ENCODE data around the gene ATG9A. TPM values are rescaled to one million over a fixed set of nuclear protein-coding genes. Genes with fewer than 3 reads are reported as not detected.

ATG9A gene
- total and polyA plus RNA-seq, 2 donors (not counting 1 experiment from before 2014, with no cell fraction given), result 41.8 to 65.5 TPM

- DNase-seq (peak; percentile 64), ATAC-seq (ENCODE audit: low read depth) (peak; percentile 12)
- Histone ChIP-seq H3K27me3 (replicated peaks in 1 of 4; ENCODE audit: control extremely low read depth in 1 of 4, control insufficient read depth in 3 of 4, insufficient read depth in 4 of 4, low read length in 3 of 4) (no peaks in the 10 kb centered on the region), H3K79me2 (ENCODE audit: control insufficient read depth, insufficient read depth, low read length) (peaks cover 48% of the 10 kb centered on the region), H3K4me2 (replicated peaks; ENCODE audit: low read depth, low read length, poor library complexity, severe bottlenecking) (peak within 1 kb of the TSS; percentile 100), H3K27ac (ENCODE audit: low read length in 2 of 2) (peak within 1 kb of the TSS; percentile 93 to 94), H3K4me1 (ENCODE audit: control insufficient read depth in 2 of 2, insufficient read depth in 2 of 2, low read length in 2 of 2) (peaks cover 42 to 52% of the 10 kb centered on the region in 2 donors), H3K9me3 (ENCODE audit: control extremely low read depth in 1 of 3, control insufficient read depth in 2 of 3, insufficient read depth in 1 of 3, low read length in 2 of 3) (no peaks in the 10 kb centered on the region), H3K9ac (ENCODE audit: low read length) (peak within 1 kb of the TSS; percentile 90), H3K4me3 (ENCODE audit: control extremely low read depth in 1 of 5, extremely low read depth in 1 of 5, insufficient read depth in 1 of 5, low read depth in 2 of 5, low read length in 4 of 5) (peak within 1 kb of the TSS; percentile 83 to 97 (median 90)), H4K20me1 (ENCODE audit: control insufficient read depth, insufficient read depth, low read length, poor library complexity, severe bottlenecking) (peaks cover 22% of the 10 kb centered on the region), H2AFZ (ENCODE audit: insufficient read depth, low read depth, low read length, poor library complexity, severe bottlenecking) (peak within 1 kb of the TSS; percentile 93), H3K36me3 (replicated peaks in 1 of 2; ENCODE audit: control extremely low read depth in 1 of 2, control insufficient read depth in 1 of 2, extremely low read depth in 1 of 2, insufficient read depth in 2 of 2, low read length in 1 of 2) (peaks cover 2 to 31% of the 10 kb centered on the region in 2 experiments)
- under 1% methylated on average over 39 of the region's 49 CpGs for WGBS (ENCODE audit: insufficient coverage)
- no peaks in the 10 kb centered on the region for H3K27me3 Mint-ChIP-seq
- ChIA-PET CTCF (interaction anchor here (0.6 to 7.6 kb wide), 16 partner anchors 8 to 82 kb away, joined by 3 to 97 read pairs (median 10); partner anchors contain the start of genes ABCB6, ANKZF1, ATG9A and CNPPD1), POLR2A (interaction anchor here (0.6 to 4.2 kb wide), 14 partner anchors 8 to 356 kb away, joined by 3 to 106 read pairs (median 6); partner anchors contain the start of genes ABCB6, ANKZF1, ATG9A and CNPPD1)
- peak within 1 kb of the TSS; percentile 87 for H3K4me3 Mint-ChIP-seq
- H3K9me3 Mint-ChIP-seq (ENCODE audit: insufficient read depth), result no peaks in the 10 kb centered on the region
- peaks cover 57% of the 10 kb centered on the region for H3K4me1 Mint-ChIP-seq
- intact Hi-C loops (cut with micrococcal nuclease), result loop anchor here (1.0 to 5.0 kb wide), 5 partner anchors 8 to 1036 kb away; partner anchors contain the start of genes ARPC2, GLB1L, NHEJ1 and STK16
- TF ChIP-seq EZH2 (IDR thresholded peaks at IDR 0.05; ENCODE audit: borderline replicate concordance, insufficient read depth, low read depth, low read length, poor library complexity, severe bottlenecking) (no peak), CTCF (IDR thresholded peaks at IDR 0.05) (no peak)
- H3K27ac Mint-ChIP-seq, result peak within 1 kb of the TSS; percentile 96
Observed at GRCh38 chr2:219252900-219253752, 23.7 kb upstream of the ATG9A start, which contains the start of gene TUBA4B. Gene TUBA4B, plus strand, starts transcription at chr2:219253243. Its CDS starts 165 bp downstream, at chr2:219253408.
